Body of pancreas (tissue), 4 donors: ENCODE data around the gene ZGRF1. TPM values are rescaled to one million over a fixed set of nuclear protein-coding genes. Genes with fewer than 3 reads are reported as not detected.

ENCODE experiments used
- ATAC-seq: fragments of 150-250 bp; one replicate; pipeline ENCODE4 v1.9.1; 2016
- DNase-seq, 4 donors: peaks; one replicate each; pipeline ENCODE4 v3.0.0-alpha.2; 2019
- H3K27ac ChIP-seq, 4 donors: fragments of 200-600 bp; sonication (generic); 1 replicate in 3 of 4; 2 replicates in 1 of 4; pipeline versions ENCODE4 v1.5.1 to v1.6.1; 2016 to 2019; ENCODE audit warnings: mild to moderate bottlenecking in 1 of 4, mixed read lengths in 1 of 4, moderate library complexity in 1 of 4
- H3K27me3 ChIP-seq, 2 donors: fragments of 200-600 bp; sonication (generic); one replicate each; pipeline ENCODE4 v1.6.0; 2016; ENCODE audit warnings: mild to moderate bottlenecking in 1 of 2
- H3K36me3 ChIP-seq, 2 donors: fragments of 200-600 bp; sonication (generic); replicated peaks in 1 of 2; 2 replicates each; pipeline ENCODE4 v1.5.1; 2016; ENCODE audit warnings: low read depth in 2 of 2; ENCODE audit not compliant: insufficient read depth in 1 of 2
- H3K4me1 ChIP-seq: fragments of 200-600 bp; sonication (generic); one replicate; pipeline ENCODE4 v1.6.0; 2016
- H3K4me3 ChIP-seq, 2 donors: fragments of 200-600 bp; sonication (generic); 1 replicate in 1 of 2; 2 replicates in 1 of 2; pipeline ENCODE4 v1.5.1; 2016 to 2019
- H3K9me3 ChIP-seq, 3 donors: fragments of 200-600 bp; sonication (generic); 1 replicate in 2 of 3; 2 replicates in 1 of 3; pipeline ENCODE4 v1.5.1; 2016
- CTCF ChIP-seq, 7 experiments: fragments of 450-650 bp in 4 of 7; fragments of 200-600 bp in 3 of 7; sonication (generic) in 3 of 7; IDR thresholded peaks; one replicate each; pipeline ENCODE4 v1.5.1; 2016 to 2019; ENCODE audit warnings: antibody characterized with exemption in 7 of 7
- POLR2A ChIP-seq, 3 donors: fragments of 450-650 bp; IDR thresholded peaks; one replicate each; pipeline ENCODE4 v1.6.1; 2016; ENCODE audit warnings: antibody characterized with exemption in 3 of 3, mild to moderate bottlenecking in 2 of 3
- WGBS, 2 donors: methylation state at CpG; one replicate each; pipeline ENCODE4 v1.1.5; 2017; 5-methylcytosine and 5-hydroxymethylcytosine counted together
- intact Hi-C: fragments of 100-400 bp; cut with DNase I; formaldehyde crosslinking; loops from one replicate; pipeline ENCODE4 v1.15.1; 2023
- total RNA-seq, 2 donors: library from RNA; depleted of rRNA; stranded (reverse); fragments of >200 nt; gene quantifications; one replicate each; pipeline ENCODE4 v1.1.0, GENCODE V29; 2016

Gene ZGRF1
- total RNA-seq, 2 donors from 2014 or later: 1.3 to 3.4 TPM

DNA sequence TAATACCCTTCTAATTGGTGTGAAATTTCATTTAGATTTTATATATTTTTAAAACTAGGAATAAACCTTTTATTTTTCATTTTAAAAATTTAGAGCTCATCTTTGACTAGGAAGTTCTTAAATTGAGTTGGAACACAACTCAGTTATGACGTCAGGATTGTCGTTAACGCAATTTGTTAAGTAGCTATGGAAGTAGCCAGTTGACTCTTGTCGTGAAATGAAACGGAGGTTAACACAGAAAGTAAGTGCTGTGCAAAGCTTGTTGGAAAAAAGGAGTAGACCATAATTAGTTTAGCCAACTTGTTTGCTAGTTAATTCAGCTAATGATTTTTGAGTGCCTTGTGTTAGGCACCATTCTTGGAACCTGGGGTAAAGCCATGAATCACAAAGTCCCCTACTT lies 18.6 kb upstream of the ZGRF1 start:
- no peak for TF ChIP-seq POLR2A (IDR thresholded peaks at IDR 0.05)
- no peak for TF ChIP-seq CTCF (IDR thresholded peaks at IDR 0.05)
- Histone ChIP-seq H3K4me1 (no peaks in the 10 kb centered on the region), H3K27me3 (no peaks in the 10 kb centered on the region), H3K36me3 (peaks cover 0 to 25% of the 10 kb centered on the region in 2 donors), H3K27ac (no peak overlapping the region), H3K9me3 (no peaks in the 10 kb centered on the region), H3K4me3 (no peak overlapping the region)
- DNase-seq (no peak), ATAC-seq (no peak)
- WGBS, 2 donors: 80 to 89% methylated on average over 5 of the region's 5 CpGs
- intact Hi-C loops: no loop called here

- TF ChIP-seq POLR2A (IDR thresholded peaks at IDR 0.05): no peak
- TF ChIP-seq CTCF (IDR thresholded peaks at IDR 0.05): no peak
- Histone ChIP-seq H3K4me1 (no peaks in the 10 kb centered on the region), H3K36me3 (peaks cover 10 to 31% of the 10 kb centered on the region in 2 donors), H3K27me3 (no peaks in the 10 kb centered on the region), H3K27ac (no peak overlapping the region), H3K4me3 (no peak overlapping the region), H3K9me3 (no peaks in the 10 kb centered on the region)
- ATAC-seq: no peak
- no peak for DNase-seq
- intact Hi-C loops: no loop called here
- WGBS, 2 donors: 45 to 53% methylated on average over 1 of the region's 1 CpG
Measured at GRCh38 chr4:112652216-112652615, 15.5 kb upstream of the ZGRF1 start.

DNA sequence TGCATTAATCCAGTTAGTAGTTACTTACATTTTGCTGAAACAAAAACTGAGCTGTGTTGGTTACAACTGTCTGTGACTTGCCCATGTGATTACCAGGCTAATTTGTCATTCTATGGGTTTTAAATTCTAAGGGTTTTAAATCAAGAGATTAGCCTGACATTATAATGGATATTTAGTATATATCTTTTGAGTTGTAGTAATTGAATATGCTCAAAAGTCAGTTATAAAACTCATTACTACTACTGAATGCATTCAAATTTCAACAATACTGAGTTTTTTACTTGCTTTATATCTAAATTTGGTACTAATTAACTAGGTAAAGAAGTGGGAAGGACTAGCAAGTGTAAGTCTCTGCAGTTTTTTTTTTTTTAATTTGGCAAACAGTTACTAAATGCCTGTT lies 14.9 kb upstream of the ZGRF1 start:
- no peak overlapping the region for H3K27ac ChIP-seq
- intact Hi-C loops: no loop called here
- no peak overlapping the region for H3K4me3 ChIP-seq
- no peaks in the 10 kb centered on the region for H3K27me3 ChIP-seq
- TF ChIP-seq CTCF (IDR thresholded peaks at IDR 0.05) (no peak), POLR2A (IDR thresholded peaks at IDR 0.05) (no peak)
- no peaks in the 10 kb centered on the region for H3K9me3 ChIP-seq
- peaks cover 10 to 31% of the 10 kb centered on the region in 2 donors for H3K36me3 ChIP-seq
- no peak for ATAC-seq
- DNase-seq: no peak
- H3K4me1 ChIP-seq: no peaks in the 10 kb centered on the region

DNA sequence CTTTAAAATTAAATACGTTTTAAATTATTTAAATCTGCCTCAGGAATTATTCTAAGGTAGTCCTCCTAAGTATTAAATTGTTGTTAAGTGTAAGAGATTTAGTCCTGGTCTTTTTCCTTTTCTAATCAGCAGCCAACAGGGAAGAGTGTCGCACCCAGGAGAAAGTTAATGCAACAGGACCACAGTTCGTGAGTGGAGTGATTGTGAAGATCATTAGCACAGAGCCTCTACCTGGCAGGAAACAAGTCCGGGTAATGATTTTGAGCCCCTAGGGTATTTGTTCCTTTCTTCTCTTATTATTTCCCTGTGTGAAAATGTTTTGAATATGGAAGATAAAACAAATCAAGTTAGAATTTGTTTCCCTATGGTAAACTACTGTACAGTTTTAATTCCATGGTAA lies 13.6 kb upstream of the ZGRF1 start:
- intact Hi-C loops: no loop called here
- Histone ChIP-seq H3K36me3 (peaks cover 10 to 31% of the 10 kb centered on the region in 2 donors), H3K27me3 (no peaks in the 10 kb centered on the region), H3K4me1 (no peaks in the 10 kb centered on the region), H3K27ac (no peak overlapping the region), H3K9me3 (no peaks in the 10 kb centered on the region), H3K4me3 (no peak overlapping the region)
- no peak for TF ChIP-seq POLR2A (IDR thresholded peaks at IDR 0.05)
- no peak for TF ChIP-seq CTCF (IDR thresholded peaks at IDR 0.05)
- ATAC-seq (no peak), DNase-seq (no peak)
- 62 to 71% methylated on average over 4 of the region's 4 CpGs for WGBS, 2 donors

DNA sequence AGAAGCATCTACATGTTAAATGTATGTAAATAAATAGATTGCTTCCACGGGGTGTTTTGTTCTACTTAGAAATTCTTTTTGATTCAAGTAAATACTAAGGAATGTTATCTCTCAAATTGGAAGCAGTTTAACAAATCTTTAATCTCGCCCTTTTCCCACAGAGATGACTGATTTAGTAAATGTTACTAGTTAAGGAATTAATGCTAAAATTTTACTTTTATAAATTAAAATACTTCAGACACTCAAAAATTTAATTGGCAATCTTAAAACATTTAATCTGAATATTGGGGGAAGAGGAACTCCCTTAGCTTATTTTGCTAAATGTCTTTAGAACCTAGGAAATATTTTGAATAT lies 12.3 kb upstream of the ZGRF1 start:
- peaks cover 10 to 29% of the 10 kb centered on the region in 2 donors for H3K36me3 ChIP-seq
- ATAC-seq (no peak), DNase-seq (no peak)
- no peak overlapping the region for H3K27ac ChIP-seq
- H3K9me3 ChIP-seq: no peaks in the 10 kb centered on the region
- TF ChIP-seq CTCF (IDR thresholded peaks at IDR 0.05): no peak
- TF ChIP-seq POLR2A (IDR thresholded peaks at IDR 0.05): no peak
- H3K4me1 ChIP-seq: no peaks in the 10 kb centered on the region
- H3K4me3 ChIP-seq: no peak overlapping the region
- WGBS, 2 donors: 49 to 52% methylated on average over 2 of the region's 2 CpGs
- intact Hi-C loops: no loop called here
- H3K27me3 ChIP-seq: no peaks in the 10 kb centered on the region
